GM12878 (cell line): ENCODE results near the gene SRA1. TPM values are rescaled to one million over a fixed set of nuclear protein-coding genes. Genes with fewer than 3 reads are reported as not detected.

Experiments used
- ATAC-seq: fragments of 200-7000 bp; cut with Tn5 transposase; 3 replicates; pipeline ENCODE4 v1.9.1; 2020; ENCODE audit warnings: mild to moderate bottlenecking, moderate library complexity
- BruUV-seq: library from RNA; stranded (reverse); fragments of 400-500 nt; replicated peaks from 2 replicates; lab custom pipeline; 2021; lab: Mats Ljungman, UMichigan
- CTCF ChIA-PET: fragments of 300-600 bp; sonication (Branson Sonifier 250); formaldehyde crosslinking; extraction: SDS; loops from one replicate; lab custom pipeline; 2021; ENCODE audit warnings: inconsistent platforms; lab: Yijun Ruan, JAX
- POLR2A ChIA-PET: fragments of 350-600 bp; formaldehyde crosslinking; extraction: SDS; loops from one replicate; lab custom pipeline; 2021; ENCODE audit warnings: inconsistent platforms; lab: Charles Lee
- RAD21 ChIA-PET: fragments of 300-600 bp; sonication (Branson Sonifier 250); formaldehyde crosslinking; loops from one replicate; lab custom pipeline; 2023; ENCODE audit warnings: antibody characterized with exemption; ENCODE audit not compliant: unreplicated experiment; lab: Charles Lee
- SMC1A ChIA-PET: fragments of 300-600 bp; sonication (Branson Sonifier 250); formaldehyde crosslinking; loops from one replicate; lab custom pipeline; 2023; ENCODE audit not compliant: unreplicated experiment, uncharacterized antibody; lab: Charles Lee
- DNase-seq: peaks from one replicate; pipeline ENCODE4 v3.0.0-alpha.2; 2011; ENCODE audit warnings: low read depth, low spot score
- FAIRE-seq: peaks from 3 replicates; lab custom pipeline; 2011; peaks lifted over from hg19 to GRCh38; lab: Jason Lieb, UNC
- H2AFZ ChIP-seq: 2 replicates; pipeline ENCODE4 v1.6.0; 2011; ENCODE audit warnings: low read depth, low read length, control low read depth; ENCODE audit not compliant: control insufficient read depth
- H3K27ac ChIP-seq: 2 replicates; pipeline ENCODE4 v1.5.1; 2011; ENCODE audit warnings: control low read depth; ENCODE audit not compliant: control insufficient read depth, insufficient read depth
- H3K27me3 ChIP-seq, 2 experiments: replicated peaks in 1 of 2; 2 replicates each; pipeline versions ENCODE4 v1.6.0 to v1.6.1; 2011; ENCODE audit warnings: low read length in 1 of 2; ENCODE audit not compliant: control insufficient read depth in 2 of 2, insufficient read depth in 2 of 2
- H3K36me3 ChIP-seq, 2 experiments: 2 replicates each; pipeline ENCODE4 v1.5.1; 2011; ENCODE audit warnings: low read length in 1 of 2; ENCODE audit not compliant: control insufficient read depth in 2 of 2, insufficient read depth in 2 of 2
- H3K4me1 ChIP-seq: 2 replicates; pipeline ENCODE4 v1.6.1; 2011; ENCODE audit warnings: mild to moderate bottlenecking, low read length, moderate library complexity, mixed read lengths; ENCODE audit not compliant: control insufficient read depth, insufficient read depth
- H3K4me2 ChIP-seq: 2 replicates; pipeline ENCODE4 v1.6.0; 2011; ENCODE audit warnings: control low read depth; ENCODE audit not compliant: control insufficient read depth, insufficient read depth
- H3K4me3 ChIP-seq: fragments of 200-600 bp; sonication (generic); 2 replicates; pipeline ENCODE4 v1.5.1; 2016
- H3K79me2 ChIP-seq: 2 replicates; pipeline ENCODE4 v1.6.0; 2011; ENCODE audit warnings: low read length; ENCODE audit not compliant: control insufficient read depth, insufficient read depth
- H3K9ac ChIP-seq: 2 replicates; pipeline ENCODE4 v1.8.0; 2011; ENCODE audit warnings: low read length, control low read depth, mixed read lengths; ENCODE audit not compliant: control insufficient read depth, insufficient read depth
- H3K9me3 ChIP-seq: replicated peaks from 3 replicates; pipeline ENCODE4 v1.5.1; 2011; ENCODE audit warnings: mild to moderate bottlenecking, low read length; ENCODE audit not compliant: control insufficient read depth, insufficient read depth
- H4K20me1 ChIP-seq: 2 replicates; pipeline ENCODE4 v1.6.0; 2011; ENCODE audit not compliant: control insufficient read depth, insufficient read depth
- CEBPB ChIP-seq, 2 experiments: fragments of 150-350 bp in 1 of 2; IDR thresholded peaks; 2 replicates each; pipeline ENCODE4 v1.6.1; 2012 to 2014; ENCODE audit warnings: low read depth in 2 of 2, low read length in 2 of 2, borderline replicate concordance in 1 of 2, inconsistent platforms in 1 of 2
- CTCF ChIP-seq, 3 experiments: IDR thresholded peaks in 2 of 3; conservative IDR thresholded peaks in 1 of 3; 2 replicates each; pipeline ENCODE4 v1.5.1; 2011; ENCODE audit warnings: low read depth in 3 of 3, low read length in 3 of 3, mild to moderate bottlenecking in 3 of 3, control low read depth in 2 of 3, moderate library complexity in 2 of 3, inconsistent platforms in 1 of 3, mixed read lengths in 1 of 3; ENCODE audit not compliant: control insufficient read depth in 2 of 3, insufficient read depth in 1 of 3; ENCODE audit errors: extremely low read depth in 1 of 3
- ESRRA ChIP-seq: IDR thresholded peaks from 2 replicates; pipeline ENCODE4 v1.6.1; 2012; ENCODE audit warnings: mild to moderate bottlenecking, low read length, improper control_type of control experiment
- IRF4 ChIP-seq: IDR thresholded peaks from 2 replicates; pipeline ENCODE4 v1.6.1; 2011; ENCODE audit warnings: low read depth, low read length
- LARP7 ChIP-seq: fragments of 450-650 bp; IDR thresholded peaks from 2 replicates; pipeline ENCODE4 v1.6.1; 2017; ENCODE audit warnings: mild to moderate bottlenecking
- PAX5 ChIP-seq: IDR thresholded peaks from 2 replicates; pipeline ENCODE4 v1.6.1; 2011; ENCODE audit warnings: low read depth, low read length, borderline replicate concordance
- RAD51 ChIP-seq: fragments of 450-650 bp; IDR thresholded peaks from 2 replicates; pipeline ENCODE4 v1.6.1; 2016; ENCODE audit warnings: moderate library complexity, mild to moderate bottlenecking, inconsistent platforms
- WGBS: methylation state at CpG from one replicate; pipeline ENCODE4 v1.1.6; 2016; ENCODE audit warnings: low lambda C conversion rate; ENCODE audit not compliant: insufficient replicate concordance, insufficient coverage; ENCODE audit errors: missing lambda C conversion rate; 5-methylcytosine and 5-hydroxymethylcytosine counted together
- in situ Hi-C: fragments of 300-500 bp; cut with MboI; formaldehyde crosslinking; loops from 9 replicates; pipeline ENCODE4 v1.14.3; 2018; ENCODE audit warnings: mixed read lengths
- intact Hi-C: fragments of 100-400 bp; cut with micrococcal nuclease; formaldehyde crosslinking; loops from one replicate; pipeline ENCODE4 v1.14.2; 2022; ENCODE audit not compliant: unreplicated experiment
- polyA plus RNA-seq, 11 experiments: library from polyadenylated mRNA; depleted of rRNA in 4 of 11; unstranded in 6 of 11; stranded (reverse) in 5 of 11; fragments of >200 nt; fragmentation: Nextera tagmentation in 4 of 11; fragmentation: Illumina TruSeq in 1 of 11; extraction: Ambion mirVana in 4 of 11; extraction: Trizol in 1 of 11; gene quantifications; 1 replicate in 1 of 11; 2 replicates in 10 of 11; pipeline versions ENCODE4 v1.2.1 to v1.2.3, GENCODE V29; 2011 to 2016; ENCODE audit warnings: inconsistent platforms in 2 of 11, missing spikeins in 2 of 11, low read depth in 1 of 11
- total RNA-seq, 4 experiments: library from RNA; depleted of rRNA in 3 of 4; stranded (reverse); fragments of >200 nt in 3 of 4; fragmentation: Illumina TruSeq in 1 of 4; extraction: Trizol in 1 of 4; gene quantifications; 2 replicates each; pipeline versions ENCODE4 v1.2.1 to v1.2.3, GENCODE V29; 2013 to 2021
- TF ChIP-seq, protein P1 (sequence below): fragments of 450-650 bp; IDR thresholded peaks from 2 replicates; pipeline ENCODE4 v1.6.1; 2018; ENCODE audit warnings: borderline replicate concordance, mild to moderate bottlenecking; ENCODE audit not compliant: partially characterized antibody
- TF ChIP-seq, protein P2 (sequence below): IDR thresholded peaks from 2 replicates; pipeline ENCODE4 v1.6.1; 2012; ENCODE audit warnings: improper control_type of control experiment, low read depth, low read length; ENCODE audit not compliant: insufficient replicate concordance
- TF ChIP-seq, protein P3 (sequence below): fragments of 450-650 bp; IDR thresholded peaks from 2 replicates; pipeline ENCODE4 v1.6.1; 2017; ENCODE audit warnings: mild to moderate bottlenecking, low read depth, inconsistent platforms; ENCODE audit not compliant: poor library complexity, severe bottlenecking

Gene SRA1
- total and polyA plus RNA-seq, 10 of the 15 experiments (the other 5 are each of a cell fraction or from before 2014, with no cell fraction given): 35.3 to 127 (median 56.1) TPM

DNA sequence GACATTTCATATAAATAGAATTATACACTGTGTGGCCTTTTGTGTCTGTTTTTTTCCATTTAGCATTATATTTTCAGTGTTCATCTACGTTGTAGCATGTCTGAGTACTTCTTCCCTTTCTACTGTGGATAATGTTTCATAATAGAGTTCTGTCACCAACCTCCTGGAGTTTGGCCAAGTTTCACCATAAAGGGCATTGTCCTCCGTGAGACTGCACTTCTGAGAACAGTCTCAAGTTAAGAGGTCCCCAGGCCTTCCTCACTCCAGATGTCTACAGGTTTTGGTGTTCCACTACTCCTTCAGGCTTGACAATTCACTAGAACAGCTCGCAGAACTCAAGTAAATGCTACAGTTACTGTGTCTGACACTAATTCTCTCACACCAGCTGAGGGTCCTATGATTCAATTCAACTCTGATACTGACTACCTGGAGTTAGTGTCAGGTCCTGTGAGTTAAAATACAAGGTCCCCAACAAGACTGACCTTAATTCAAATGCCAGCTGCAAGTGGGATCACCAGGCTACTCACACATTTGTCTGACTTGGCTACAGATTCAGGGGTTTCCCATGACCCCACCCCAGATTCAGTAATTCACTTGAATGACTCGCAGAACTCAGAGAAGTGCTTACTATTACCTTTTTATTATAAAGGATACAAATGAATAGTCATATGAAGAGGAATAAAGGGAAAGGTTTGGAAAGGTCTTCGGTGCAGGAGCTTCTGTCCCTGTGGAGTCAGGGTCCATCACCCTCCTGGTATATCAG lies 38.4 kb upstream of the SRA1 start:
- RAD21 ChIA-PET: no interaction called here
- ATAC-seq (peak; percentile 21; the same call in 1 of the 3 replicates), FAIRE-seq (no peak), DNase-seq (no peak)
- H3K4me3 ChIP-seq: no peak overlapping the region
- H3K9ac ChIP-seq: no peak overlapping the region
- no peaks in the 10 kb centered on the region for H3K4me1 ChIP-seq
- in situ Hi-C loops (no loop called here), intact Hi-C loops (no loop called here)
- SMC1A ChIA-PET: interaction anchor here (0.6 kb wide), 1 partner anchor 208 kb away, joined by 3 read pairs; no protein-coding TSS in a partner anchor
- POLR2A ChIA-PET: interaction anchor here (0.6 kb wide), 1 partner anchor 18 kb away, joined by 7 read pairs; no protein-coding TSS in a partner anchor
- no peaks in the 10 kb centered on the region for H3K27me3 ChIP-seq
- no peak overlapping the region for H3K4me2 ChIP-seq
- no peaks in the 10 kb centered on the region for H3K9me3 ChIP-seq
- no peaks in the 10 kb centered on the region for H3K36me3 ChIP-seq
- no peak overlapping the region for H2AFZ ChIP-seq
- H4K20me1 ChIP-seq: no peaks in the 10 kb centered on the region
- no peak overlapping the region for H3K27ac ChIP-seq
- no peaks in the 10 kb centered on the region for H3K79me2 ChIP-seq
- CTCF ChIA-PET: no interaction called here
- WGBS: 9% methylated on average over 5 of the region's 5 CpGs
- no TSS peak for BruUV-seq
- TF ChIP-seq RAD51 (no peak), IRF4 (no peak), PAX5 (no peak), CTCF (IDR thresholded peaks at IDR 0.05 in 2 of 3, conservative IDR thresholded peaks at IDR 0.05 in 1 of 3; ENCODE audit: control insufficient read depth in 2 of 3, extremely low read depth in 1 of 3, insufficient read depth in 1 of 3, low read depth in 3 of 3, low read length in 3 of 3) (no peak), LARP7 (no peak), CEBPB (IDR thresholded peaks at IDR 0.05; ENCODE audit: borderline replicate concordance in 1 of 2, low read depth in 2 of 2, low read length in 2 of 2) (no peak), ESRRA (no peak)
- TF ChIP-seq, protein P1, sequence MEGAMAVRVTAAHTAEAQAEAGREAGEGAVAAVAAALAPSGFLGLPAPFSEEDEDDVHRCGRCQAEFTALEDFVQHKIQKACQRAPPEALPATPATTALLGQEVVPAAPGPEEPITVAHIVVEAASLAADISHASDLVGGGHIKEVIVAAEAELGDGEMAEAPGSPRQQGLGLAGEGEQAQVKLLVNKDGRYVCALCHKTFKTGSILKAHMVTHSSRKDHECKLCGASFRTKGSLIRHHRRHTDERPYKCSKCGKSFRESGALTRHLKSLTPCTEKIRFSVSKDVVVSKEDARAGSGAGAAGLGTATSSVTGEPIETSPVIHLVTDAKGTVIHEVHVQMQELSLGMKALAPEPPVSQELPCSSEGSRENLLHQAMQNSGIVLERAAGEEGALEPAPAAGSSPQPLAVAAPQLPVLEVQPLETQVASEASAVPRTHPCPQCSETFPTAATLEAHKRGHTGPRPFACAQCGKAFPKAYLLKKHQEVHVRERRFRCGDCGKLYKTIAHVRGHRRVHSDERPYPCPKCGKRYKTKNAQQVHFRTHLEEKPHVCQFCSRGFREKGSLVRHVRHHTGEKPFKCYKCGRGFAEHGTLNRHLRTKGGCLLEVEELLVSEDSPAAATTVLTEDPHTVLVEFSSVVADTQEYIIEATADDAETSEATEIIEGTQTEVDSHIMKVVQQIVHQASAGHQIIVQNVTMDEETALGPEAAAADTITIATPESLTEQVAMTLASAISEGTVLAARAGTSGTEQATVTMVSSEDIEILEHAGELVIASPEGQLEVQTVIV: no peak
- TF ChIP-seq, protein P2, sequence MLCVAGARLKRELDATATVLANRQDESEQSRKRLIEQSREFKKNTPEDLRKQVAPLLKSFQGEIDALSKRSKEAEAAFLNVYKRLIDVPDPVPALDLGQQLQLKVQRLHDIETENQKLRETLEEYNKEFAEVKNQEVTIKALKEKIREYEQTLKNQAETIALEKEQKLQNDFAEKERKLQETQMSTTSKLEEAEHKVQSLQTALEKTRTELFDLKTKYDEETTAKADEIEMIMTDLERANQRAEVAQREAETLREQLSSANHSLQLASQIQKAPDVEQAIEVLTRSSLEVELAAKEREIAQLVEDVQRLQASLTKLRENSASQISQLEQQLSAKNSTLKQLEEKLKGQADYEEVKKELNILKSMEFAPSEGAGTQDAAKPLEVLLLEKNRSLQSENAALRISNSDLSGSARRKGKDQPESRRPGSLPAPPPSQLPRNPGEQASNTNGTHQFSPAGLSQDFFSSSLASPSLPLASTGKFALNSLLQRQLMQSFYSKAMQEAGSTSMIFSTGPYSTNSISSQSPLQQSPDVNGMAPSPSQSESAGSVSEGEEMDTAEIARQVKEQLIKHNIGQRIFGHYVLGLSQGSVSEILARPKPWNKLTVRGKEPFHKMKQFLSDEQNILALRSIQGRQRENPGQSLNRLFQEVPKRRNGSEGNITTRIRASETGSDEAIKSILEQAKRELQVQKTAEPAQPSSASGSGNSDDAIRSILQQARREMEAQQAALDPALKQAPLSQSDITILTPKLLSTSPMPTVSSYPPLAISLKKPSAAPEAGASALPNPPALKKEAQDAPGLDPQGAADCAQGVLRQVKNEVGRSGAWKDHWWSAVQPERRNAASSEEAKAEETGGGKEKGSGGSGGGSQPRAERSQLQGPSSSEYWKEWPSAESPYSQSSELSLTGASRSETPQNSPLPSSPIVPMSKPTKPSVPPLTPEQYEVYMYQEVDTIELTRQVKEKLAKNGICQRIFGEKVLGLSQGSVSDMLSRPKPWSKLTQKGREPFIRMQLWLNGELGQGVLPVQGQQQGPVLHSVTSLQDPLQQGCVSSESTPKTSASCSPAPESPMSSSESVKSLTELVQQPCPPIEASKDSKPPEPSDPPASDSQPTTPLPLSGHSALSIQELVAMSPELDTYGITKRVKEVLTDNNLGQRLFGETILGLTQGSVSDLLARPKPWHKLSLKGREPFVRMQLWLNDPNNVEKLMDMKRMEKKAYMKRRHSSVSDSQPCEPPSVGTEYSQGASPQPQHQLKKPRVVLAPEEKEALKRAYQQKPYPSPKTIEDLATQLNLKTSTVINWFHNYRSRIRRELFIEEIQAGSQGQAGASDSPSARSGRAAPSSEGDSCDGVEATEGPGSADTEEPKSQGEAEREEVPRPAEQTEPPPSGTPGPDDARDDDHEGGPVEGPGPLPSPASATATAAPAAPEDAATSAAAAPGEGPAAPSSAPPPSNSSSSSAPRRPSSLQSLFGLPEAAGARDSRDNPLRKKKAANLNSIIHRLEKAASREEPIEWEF: no peak
- TF ChIP-seq, protein P3, sequence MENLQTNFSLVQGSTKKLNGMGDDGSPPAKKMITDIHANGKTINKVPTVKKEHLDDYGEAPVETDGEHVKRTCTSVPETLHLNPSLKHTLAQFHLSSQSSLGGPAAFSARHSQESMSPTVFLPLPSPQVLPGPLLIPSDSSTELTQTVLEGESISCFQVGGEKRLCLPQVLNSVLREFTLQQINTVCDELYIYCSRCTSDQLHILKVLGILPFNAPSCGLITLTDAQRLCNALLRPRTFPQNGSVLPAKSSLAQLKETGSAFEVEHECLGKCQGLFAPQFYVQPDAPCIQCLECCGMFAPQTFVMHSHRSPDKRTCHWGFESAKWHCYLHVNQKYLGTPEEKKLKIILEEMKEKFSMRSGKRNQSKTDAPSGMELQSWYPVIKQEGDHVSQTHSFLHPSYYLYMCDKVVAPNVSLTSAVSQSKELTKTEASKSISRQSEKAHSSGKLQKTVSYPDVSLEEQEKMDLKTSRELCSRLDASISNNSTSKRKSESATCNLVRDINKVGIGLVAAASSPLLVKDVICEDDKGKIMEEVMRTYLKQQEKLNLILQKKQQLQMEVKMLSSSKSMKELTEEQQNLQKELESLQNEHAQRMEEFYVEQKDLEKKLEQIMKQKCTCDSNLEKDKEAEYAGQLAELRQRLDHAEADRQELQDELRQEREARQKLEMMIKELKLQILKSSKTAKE: no peak
